OCI-LY3 (cell line): Measurements from ENCODE around the gene ELAVL1.

Experiments used
- EZH2phosphoT487 ChIP-seq: fragments of 200-600 bp; shearing (Covaris generic); IDR thresholded peaks from 2 replicates; pipeline ENCODE4 v1.6.1; 2018; ENCODE audit warnings: antibody characterized with exemption, mixed run types, low read depth
- TF ChIP-seq, protein P1 (sequence below): fragments of 200-600, 300-600 bp; sonication (generic); IDR thresholded peaks from 2 replicates; pipeline ENCODE4 v1.5.1; 2014; ENCODE audit warnings: antibody characterized with exemption, low read length, low read depth

- TF ChIP-seq, protein P1, sequence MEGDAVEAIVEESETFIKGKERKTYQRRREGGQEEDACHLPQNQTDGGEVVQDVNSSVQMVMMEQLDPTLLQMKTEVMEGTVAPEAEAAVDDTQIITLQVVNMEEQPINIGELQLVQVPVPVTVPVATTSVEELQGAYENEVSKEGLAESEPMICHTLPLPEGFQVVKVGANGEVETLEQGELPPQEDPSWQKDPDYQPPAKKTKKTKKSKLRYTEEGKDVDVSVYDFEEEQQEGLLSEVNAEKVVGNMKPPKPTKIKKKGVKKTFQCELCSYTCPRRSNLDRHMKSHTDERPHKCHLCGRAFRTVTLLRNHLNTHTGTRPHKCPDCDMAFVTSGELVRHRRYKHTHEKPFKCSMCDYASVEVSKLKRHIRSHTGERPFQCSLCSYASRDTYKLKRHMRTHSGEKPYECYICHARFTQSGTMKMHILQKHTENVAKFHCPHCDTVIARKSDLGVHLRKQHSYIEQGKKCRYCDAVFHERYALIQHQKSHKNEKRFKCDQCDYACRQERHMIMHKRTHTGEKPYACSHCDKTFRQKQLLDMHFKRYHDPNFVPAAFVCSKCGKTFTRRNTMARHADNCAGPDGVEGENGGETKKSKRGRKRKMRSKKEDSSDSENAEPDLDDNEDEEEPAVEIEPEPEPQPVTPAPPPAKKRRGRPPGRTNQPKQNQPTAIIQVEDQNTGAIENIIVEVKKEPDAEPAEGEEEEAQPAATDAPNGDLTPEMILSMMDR = no peak
- TF ChIP-seq EZH2phosphoT487 = no peak
Observed at GRCh38 chr19:7926727-7927604, 78.5 kb downstream of the ELAVL1 start.
